Measurements from ENCODE around the gene ATP8A1.
"Not testable (repeated sequence)": the region's sequence is repeated elsewhere in the genome, so short reads cannot be mapped to it uniquely, and the experiment has no call there.

ATP8A1 gene

DNA sequence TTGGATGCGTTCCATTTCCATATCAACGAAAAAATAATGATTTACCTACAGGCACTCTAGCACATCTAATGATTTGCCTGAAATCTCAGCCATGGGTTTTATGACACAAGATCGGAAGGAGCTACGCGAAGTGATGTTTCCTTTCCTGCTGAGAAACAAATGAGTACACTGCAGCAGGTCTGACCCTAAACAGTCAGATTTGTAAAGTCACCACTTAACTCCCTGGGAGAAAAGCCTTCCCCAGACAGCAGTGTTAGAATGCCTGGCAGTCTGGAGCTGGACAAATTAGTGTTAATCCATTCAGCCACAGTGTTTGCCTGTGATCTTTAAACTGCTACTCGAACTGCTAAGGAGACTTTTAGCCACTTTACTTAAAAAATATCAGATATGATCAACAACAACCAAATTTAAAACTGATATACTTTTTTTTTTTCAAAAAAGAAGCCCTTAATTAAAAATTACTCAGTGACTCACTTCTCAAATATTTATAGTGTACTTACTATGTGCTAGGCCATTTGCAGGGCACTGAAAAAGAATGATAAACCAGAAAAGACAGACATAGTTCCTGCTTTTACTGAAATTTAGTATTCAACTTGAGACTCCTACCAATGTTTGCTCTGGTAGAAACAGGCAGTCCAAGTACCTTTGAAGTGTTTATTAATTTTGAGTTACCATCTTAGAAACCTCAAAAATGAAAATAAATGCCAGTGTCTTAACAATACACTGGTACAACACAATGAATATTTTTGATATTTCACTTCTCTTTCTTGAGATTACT lies 155.1 kb downstream of the ATP8A1 start:
- no peak for DNase-seq (ENCODE audit: low read depth in 2 of 2)

GRCh38 chr4:42498040-42498439 lies 158.9 kb downstream of the ATP8A1 start:
- no peak for DNase-seq (ENCODE audit: low read depth in 2 of 2)

GRCh38 chr4:42497142-42497910 lies 159.6 kb downstream of the ATP8A1 start:
- no peak for DNase-seq (ENCODE audit: low read depth in 2 of 2)

- DNase-seq (ENCODE audit: low read depth in 2 of 2): no peak
These were observed 163.9 kb downstream of the ATP8A1 start for GRCh38 chr4:42492962-42493361.

DNA sequence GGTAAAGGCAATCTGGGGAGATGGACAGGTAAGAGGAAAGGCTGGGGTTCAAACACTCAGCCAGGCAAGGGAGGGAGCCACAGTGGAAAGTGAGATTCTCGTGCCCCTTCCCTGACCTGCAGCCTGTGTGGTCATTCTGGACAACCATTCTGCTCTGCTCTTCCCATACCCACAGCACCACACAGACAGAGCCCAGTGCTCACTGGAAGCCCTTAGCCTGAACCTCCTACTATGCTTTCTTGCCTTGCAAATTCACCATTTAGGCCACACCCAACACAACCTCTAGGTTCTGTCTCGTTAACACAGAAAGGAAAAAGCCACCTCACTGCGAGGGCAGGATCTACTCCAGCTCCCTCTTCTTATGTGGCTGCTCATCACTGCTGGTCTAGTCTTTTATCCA lies 166.9 kb downstream of the ATP8A1 start:
- DNase-seq (ENCODE audit: low read depth in 2 of 2): no peak

DNA sequence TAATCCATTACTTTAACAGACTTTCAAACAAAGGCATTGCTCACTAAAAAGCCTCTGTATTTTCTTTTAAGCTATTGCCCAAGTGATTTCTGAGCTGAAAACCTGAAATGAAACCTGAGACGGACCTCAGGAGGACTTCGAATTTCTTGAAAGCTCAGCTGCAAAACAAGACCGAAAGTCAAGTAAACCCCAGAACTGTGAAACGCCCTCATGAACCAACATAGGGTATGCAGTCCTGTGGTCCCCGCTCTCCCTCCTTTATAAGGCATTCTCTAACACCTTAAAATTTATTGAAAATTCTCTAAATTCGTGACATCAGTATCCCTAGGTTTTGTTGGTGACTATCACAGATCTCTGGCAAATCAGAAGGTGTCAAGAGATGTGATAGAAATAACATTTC lies 167.8 kb downstream of the ATP8A1 start:
- DNase-seq (ENCODE audit: low read depth in 2 of 2): no peak

DNA sequence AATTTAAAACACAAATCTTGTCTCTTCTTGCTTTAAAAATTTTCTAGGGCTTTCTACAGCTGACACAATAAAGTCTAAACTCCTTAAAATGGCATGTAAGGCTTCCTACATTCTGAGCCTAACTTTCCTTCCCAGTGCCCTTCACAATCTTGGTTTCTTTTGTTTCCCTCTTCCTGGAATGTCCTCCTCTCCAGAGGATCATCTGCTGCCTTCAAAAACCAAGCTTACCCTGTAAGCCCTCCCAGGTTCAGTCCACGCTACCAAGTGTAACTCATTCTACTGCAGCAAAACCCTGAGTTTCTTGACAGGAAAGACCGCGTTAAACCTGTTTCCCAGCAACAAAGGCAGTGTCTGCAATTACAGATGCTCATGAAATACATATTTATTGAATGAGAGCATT lies 168.4 kb downstream of the ATP8A1 start:
- no peak for DNase-seq (ENCODE audit: low read depth in 2 of 2)

GRCh38 chr4:42488114-42488513 lies 168.8 kb downstream of the ATP8A1 start:
- DNase-seq (ENCODE audit: low read depth in 2 of 2): no peak

DNA sequence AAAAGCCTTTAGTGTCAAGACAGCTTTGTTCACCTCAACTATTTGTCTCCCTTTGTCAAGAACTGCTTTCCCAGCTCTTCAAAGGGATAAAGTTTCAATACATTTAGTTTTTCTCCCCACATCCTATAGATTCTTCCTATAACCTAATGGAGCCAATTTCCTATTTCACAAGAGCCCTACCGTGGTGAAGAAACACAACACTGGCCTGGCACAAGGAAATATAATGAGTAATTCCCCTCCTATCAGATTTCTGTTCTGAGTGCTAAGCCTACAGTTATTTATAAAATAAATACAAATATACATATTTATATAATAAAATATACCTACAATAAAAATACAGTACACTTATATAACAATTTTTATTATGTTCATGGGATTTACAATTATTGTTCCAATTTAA lies 169.7 kb downstream of the ATP8A1 start:
- DNase-seq (ENCODE audit: low read depth in 2 of 2): no peak

- DNase-seq (ENCODE audit: low read depth in 2 of 2): not testable (repeated sequence)
These were observed 170.7 kb downstream of the ATP8A1 start for GRCh38 chr4:42486156-42486555.

DNA sequence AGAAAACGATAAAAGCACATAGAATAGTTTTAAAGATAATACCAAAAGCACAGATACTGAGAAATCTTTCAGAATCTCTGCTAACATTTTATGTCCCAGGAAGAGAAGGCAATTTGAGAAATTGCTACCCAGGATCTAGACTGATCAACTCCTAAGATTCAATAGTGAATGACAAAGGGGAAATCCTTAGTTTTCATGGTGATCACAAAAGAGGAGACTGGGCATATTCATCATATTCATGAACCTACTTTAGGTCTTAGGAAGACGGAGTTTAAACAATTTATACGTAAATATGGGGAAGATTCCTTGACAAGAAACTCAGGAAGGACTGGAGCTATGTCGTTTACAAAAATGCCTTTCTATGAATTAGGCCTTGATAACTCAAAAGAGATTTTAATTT lies 172.3 kb downstream of the ATP8A1 start:
- DNase-seq (ENCODE audit: low read depth in 2 of 2): no peak

DNA sequence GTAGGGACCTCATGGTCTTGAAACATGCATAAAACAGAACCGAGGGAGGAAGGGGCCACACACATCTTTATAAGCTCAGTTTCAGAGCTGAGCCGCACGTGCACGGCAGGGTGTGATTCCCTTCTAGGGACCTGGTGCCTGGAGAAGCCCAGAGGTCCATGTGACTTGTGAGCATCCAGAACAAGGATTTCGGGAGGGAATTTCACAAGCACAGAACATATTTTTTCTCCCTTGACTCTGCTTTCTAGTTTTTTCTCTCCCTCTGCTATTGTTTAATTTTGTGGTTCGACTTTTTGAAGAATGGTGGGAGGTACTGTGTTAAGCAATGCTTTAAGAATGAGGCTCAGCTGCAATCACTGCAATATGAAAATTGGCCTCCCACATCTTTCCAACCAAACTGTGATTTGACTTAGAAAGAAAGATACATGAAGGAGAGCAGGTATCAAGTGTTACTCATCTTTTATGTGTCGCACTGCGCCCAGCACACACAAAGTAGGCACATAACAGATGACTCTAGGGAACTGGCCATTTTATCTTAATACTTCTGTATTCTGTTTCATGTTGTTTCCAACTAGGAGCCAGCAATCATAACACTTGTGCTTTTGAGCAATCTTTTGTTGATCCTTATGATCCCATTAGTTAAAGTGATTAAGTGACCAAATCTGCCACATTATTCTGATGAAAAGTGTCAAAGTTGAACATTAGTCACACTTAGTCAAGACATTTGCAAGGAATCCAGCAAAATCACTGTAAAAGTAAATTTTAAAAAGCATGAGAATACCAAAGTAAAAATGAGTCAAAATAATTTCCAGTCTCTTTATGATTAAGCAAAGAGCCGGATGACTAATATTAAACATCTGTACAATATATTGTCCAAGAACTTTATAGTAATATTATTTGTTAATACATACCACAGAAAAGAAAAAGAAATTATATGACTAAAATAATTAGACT lies 173.2 kb downstream of the ATP8A1 start:
- DNase-seq (ENCODE audit: low read depth in 2 of 2): no peak

DNA sequence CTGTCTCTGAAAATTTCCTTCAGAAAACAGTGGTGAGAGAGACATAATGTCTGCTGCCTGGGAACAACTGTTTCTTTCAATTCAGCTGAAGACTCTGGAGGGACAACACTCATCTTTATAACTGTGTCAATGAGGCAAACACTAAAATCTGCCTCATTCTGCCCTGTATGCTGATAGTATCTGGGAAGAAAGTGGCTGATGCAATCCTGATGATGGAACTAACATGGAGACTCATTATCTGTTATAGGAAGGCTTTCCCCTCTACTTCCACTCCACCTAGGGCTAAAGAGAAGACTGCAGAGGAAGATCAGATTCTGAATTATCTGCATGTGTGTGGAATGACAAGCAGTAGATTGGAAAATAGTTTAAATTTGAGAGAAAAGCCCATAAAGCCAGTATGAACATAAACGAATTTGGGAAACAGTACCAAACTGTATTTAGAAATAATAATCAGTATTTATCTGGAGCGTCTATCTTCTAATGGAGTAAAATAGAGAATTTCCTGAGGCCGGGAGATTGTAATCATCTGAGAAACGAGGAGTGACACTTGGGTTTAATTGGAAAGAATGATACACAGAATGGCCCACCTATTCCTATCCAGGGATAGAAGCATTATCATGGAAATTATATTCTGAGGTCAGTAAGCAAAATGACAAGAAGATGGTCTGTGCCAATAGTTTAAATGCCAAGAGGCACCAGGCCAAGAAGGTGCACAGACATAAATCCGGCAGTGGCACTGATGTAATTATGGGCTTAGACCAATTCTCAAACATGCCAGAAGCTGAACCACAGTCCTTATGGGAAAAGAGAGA lies 174.2 kb downstream of the ATP8A1 start:
- DNase-seq (ENCODE audit: low read depth in 2 of 2): no peak

DNA sequence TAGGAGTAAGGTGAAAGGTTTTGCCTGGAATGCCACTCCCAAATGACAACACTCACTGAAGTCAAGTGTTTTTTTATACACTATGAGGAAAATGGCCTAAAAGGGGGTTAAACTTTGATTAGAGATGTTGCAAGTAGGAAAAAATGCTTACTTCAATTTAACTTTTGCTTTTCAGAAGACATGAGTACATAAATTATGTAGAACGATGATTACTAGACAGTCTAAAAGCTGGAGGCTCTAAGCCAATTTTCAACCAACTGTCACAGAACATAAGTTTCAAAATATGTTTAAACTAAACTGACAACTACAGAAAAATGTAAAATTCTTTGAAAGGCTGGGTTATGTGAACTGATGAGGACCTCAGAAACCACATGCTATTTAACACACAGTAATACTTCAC lies 176.2 kb downstream of the ATP8A1 start:
- DNase-seq (ENCODE audit: low read depth in 2 of 2): no peak

- DNase-seq (ENCODE audit: low read depth in 2 of 2): no peak
These were observed 176.6 kb downstream of the ATP8A1 start for GRCh38 chr4:42480281-42480680.

- DNase-seq (ENCODE audit: low read depth in 2 of 2): no peak
These were observed 178.0 kb downstream of the ATP8A1 start for GRCh38 chr4:42478946-42479345.

GRCh38 chr4:42478509-42478908 lies 178.4 kb downstream of the ATP8A1 start:
- no peak for DNase-seq (ENCODE audit: low read depth in 2 of 2)

GRCh38 chr4:42474406-42474805 lies 182.5 kb downstream of the ATP8A1 start:
- DNase-seq (ENCODE audit: low read depth in 2 of 2): no peak

DNA sequence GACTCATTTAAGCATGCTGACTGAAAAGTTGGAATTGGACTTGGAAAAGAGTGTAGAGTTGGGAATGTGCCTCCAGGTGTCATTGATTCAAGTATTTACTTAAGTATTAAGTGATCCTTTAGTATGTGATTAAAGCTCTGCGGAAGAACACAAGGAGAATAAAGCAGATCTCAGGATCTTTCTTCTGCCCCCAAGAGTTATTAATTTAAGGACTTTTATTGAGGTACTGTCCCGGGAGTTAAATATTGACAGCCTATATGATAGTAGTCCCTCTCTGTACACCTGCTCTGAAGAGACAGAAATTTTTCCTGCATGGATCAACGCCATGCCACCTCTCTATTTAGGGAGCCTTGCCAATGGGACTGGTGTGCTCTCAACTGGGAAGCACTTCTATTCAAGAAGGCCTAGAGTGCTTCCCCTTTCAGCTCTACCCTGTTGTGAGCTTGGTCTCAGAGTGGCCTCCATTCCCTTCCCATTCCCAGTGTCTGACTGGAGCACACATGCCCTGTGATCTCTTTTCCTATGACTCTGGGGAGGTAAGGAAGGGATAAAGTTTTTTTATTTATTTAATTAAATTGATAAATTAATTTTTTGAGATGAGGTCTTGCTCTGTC lies 183.7 kb downstream of the ATP8A1 start:
- DNase-seq (ENCODE audit: low read depth in 2 of 2): no peak

DNA sequence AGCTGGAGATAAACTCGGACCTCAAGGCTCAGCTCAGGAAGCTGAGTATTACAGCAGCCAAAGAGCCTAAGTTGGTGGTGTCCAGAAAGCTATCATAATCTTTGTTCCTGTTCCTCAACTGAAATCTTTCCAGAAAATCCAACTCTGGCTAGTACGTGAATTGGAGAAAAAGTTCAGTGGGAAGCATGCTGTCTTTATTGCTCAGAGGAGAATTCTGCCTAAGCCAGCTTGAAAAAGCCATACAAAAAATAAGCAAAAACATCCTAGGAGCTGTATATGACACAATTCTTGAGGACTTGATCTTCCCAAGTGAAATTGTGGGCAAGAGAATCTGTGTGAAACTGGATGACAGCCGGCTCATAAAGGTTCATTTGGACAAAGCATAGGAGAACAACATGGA lies 185.0 kb downstream of the ATP8A1 start:
- no peak for DNase-seq (ENCODE audit: low read depth in 2 of 2)

GRCh38 chr4:42470023-42470422 lies 186.9 kb downstream of the ATP8A1 start:
- DNase-seq (ENCODE audit: low read depth in 2 of 2): no peak

All from activated CD8-positive, alpha-beta memory T cell treated with anti-CD3 and anti-CD28 coated beads for 4 hours (primary cell).